T-helper 2 cell treated with Interferon-gamma antibody and Interleukin-4, amounts not matched to agents 100 ng/mL and 5 ng/mL, for 36 hours (primary cell): ENCODE data around the gene GPD2. TPM values are rescaled to one million over a fixed set of nuclear protein-coding genes. Genes with fewer than 3 reads are reported as not detected.

Source experiments
- intact Hi-C: fragments of 100-400 bp; cut with micrococcal nuclease; formaldehyde crosslinking; loops from one replicate; pipeline ENCODE4 v1.15.1; 2023
- total RNA-seq: library from RNA; stranded (reverse); gene quantifications from 2 replicates; pipeline ENCODE4 v1.2.3, GENCODE V29; 2022

The GPD2 gene
- total RNA-seq, 1 donor from 2014 or later, result 17.7 TPM

DNA sequence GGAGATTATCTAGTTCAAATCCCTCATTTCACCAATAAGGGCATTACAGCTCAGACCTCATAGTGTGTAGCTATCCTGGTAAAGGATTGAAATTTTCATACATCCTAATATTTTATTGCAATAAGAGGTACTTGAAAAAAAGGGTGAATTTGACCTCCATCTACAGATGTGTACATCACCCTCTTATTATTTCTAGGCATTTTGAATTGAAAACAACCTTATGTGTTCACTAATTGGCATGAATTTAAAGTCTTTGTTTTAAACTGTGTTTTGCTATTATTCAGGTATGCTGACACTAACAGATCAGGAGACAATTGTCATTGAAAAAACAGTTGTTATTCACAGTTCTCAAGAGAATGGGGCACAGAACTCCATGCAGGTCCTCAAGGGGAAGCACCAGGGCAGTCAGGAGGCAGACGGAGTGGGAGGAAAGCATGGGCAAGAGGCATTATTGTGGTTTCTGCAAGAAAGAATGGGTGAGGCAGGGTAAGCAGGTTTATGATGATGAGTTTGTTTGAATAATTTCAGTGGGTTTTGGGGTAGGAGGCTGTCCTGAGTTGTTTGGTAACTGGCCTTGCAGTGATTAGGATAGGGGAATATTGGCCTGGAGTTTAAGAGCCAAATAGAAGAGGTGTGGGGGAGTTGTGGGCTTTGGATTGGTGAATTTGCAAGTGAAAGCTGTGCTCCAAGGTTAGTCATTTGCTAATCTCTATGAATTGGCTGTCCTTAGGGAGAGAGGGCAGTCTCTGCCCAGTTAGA is 194.6 kb downstream of the GPD2 start:
- intact Hi-C loops, result no loop called here

DNA sequence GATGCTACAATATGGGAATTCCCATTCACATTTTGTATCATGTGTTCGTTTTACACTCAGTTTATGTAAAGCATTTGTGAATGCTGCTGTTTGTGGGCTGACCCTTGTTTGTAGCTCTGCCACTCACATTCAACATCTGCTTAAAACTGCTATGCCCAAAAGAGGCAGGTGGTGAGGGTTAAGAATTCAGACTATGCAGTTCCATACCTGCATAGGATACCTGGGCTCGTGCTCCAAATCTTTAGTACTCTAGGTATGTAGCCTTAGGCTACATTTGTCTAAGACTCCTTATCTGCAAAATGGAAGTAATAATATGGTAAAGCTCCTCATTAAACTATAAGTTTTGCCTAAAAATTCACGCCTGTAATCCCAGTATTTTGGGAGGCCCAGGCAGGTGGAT is 199.5 kb downstream of the GPD2 start:
- intact Hi-C loops, result no loop called here

Other genes with a start within 250 kb of the GPD2 start
- 1.9 and 2.1 TPM in 2 replicates for gene NR4A2, start 103.7 kb upstream of the GPD2 start, total RNA-seq